LNCAP (cell line): ENCODE results near the gene CCDC3.

ENCODE experiments used
- TF ChIP-seq, protein P1 (sequence below): fragments of 450-650 bp; IDR thresholded peaks from 2 replicates; pipeline ENCODE4 v1.5.1; 2017; ENCODE audit warnings: mild to moderate bottlenecking

The CCDC3 gene

GRCh38 chr10:13001041-13001886, at the start of gene CCDC3:
Gene CCDC3 (minus strand): TSS chr10:13001713. CDS start chr10:13001570, 143 bp downstream.
- TF ChIP-seq, protein P1, sequence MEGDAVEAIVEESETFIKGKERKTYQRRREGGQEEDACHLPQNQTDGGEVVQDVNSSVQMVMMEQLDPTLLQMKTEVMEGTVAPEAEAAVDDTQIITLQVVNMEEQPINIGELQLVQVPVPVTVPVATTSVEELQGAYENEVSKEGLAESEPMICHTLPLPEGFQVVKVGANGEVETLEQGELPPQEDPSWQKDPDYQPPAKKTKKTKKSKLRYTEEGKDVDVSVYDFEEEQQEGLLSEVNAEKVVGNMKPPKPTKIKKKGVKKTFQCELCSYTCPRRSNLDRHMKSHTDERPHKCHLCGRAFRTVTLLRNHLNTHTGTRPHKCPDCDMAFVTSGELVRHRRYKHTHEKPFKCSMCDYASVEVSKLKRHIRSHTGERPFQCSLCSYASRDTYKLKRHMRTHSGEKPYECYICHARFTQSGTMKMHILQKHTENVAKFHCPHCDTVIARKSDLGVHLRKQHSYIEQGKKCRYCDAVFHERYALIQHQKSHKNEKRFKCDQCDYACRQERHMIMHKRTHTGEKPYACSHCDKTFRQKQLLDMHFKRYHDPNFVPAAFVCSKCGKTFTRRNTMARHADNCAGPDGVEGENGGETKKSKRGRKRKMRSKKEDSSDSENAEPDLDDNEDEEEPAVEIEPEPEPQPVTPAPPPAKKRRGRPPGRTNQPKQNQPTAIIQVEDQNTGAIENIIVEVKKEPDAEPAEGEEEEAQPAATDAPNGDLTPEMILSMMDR: no peak

DNA sequence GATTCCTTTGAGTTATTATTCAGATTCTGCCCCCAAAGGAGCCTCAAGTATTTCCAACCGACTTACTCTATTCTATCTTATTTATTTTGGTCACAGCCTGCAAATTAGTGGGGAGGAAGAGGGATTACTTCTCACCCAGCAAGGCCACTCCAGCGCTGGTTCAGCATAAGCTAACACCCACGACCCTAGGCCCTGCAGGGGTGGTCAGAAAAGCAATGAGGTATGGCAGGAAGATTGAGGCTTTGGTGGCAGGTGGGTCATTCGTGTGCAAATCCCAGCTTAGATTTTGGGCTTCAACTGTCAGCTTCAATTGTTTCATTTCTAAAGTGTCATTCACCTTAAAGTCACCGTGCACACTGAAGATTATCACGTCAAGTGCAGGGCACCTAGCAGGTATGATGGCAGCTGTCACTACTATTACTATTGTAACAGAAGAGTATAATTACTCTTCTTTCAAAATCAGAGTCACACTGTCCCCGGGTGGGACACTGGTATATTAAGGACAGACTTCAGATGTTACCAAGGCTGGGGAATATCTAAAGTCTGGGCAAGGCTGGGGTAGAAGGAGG, 49.7 kb upstream of the CCDC3 start:
- TF ChIP-seq, protein P1: no peak

DNA sequence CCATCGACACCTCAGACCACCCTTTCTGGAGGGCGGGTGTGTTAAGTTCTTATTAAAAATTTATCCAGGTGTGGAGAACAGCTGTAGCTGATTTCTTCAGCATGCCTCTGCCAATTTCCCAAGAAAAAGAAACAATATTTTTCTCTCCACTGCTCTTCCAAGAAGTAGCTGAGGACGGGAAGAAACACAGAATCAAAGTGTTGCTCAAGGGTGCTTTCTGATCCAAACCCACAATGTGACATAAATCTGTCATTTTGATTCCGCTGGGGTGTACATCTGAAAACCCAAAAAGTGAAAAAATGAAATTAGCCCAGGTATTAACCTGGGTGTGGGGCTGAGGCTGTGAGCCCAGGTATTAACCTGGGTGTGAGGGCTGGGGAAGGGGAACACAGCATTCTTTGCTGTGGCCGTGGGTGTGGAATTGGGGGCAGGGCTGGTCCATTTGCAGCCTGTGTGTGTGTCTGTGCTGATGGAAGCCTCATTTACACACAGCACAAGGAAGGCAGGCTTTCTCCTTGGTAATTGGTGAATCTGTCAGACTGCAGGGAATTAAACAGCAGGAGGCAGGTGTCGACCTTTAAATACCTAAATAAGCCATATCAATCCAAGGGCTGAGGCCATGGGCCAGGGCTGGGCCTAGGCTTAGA, 48.4 kb upstream of the CCDC3 start:
- TF ChIP-seq, protein P1: no peak

- TF ChIP-seq, protein P1: no peak
Observed at GRCh38 chr10:13048762-13049161, 47.2 kb upstream of the CCDC3 start.

GRCh38 chr10:13047529-13048206, 46.2 kb upstream of the CCDC3 start:
- TF ChIP-seq, protein P1: no peak

DNA sequence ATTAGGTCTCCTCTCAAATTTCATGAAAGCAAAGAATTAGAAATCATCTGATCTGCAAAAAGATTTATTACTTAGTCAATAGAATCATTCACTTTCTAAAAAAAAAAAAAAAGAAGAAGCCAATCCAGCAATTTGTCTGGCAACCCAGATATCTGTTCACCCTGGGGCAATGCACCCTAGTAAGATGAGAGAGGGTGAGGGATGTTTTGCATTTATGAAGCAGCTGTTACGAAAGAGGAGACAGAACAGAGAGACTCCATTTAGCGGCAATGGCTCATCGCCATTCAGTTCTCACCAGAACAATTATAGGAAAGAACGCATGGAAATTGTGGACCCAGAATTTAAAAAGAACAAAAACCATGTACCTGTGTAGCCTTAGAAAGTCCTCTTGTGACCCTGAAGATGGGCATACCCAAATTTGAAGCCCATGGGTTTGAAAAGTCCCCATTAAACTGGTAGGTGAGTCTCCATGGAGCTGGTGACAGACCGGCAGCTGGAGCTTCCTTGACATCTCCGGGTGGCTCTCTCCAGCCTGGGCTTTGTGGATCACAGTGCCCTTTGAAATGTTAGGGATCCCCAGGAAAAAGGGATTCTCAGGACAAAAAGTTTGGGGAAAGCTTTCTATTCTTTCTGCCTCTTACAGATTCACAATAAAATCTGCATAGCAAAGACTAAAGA, 45.5 kb upstream of the CCDC3 start:
- TF ChIP-seq, protein P1: no peak

DNA sequence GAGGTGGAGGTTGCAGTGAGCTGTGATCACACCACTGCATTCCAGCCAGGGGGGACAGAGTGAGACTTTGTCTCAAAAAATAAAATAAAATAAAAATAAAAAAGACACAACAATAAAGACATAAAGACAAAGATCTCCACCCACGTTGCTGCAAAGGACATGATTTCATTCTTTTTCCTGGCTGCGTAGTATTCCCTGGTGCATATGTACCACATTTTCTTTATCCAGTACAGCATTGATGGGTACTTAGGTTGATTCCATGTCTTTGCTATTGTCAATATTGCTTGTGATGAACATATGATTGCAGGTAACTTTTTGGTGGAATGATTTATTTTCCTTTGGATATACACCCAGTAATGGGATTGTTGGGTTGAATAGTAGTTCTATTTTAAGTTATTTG, 42.0 kb upstream of the CCDC3 start:
- TF ChIP-seq, protein P1: no peak
